GM12873 (cell line): ENCODE measurements around the gene ELL.

Experiments used
- CTCF ChIP-seq: IDR thresholded peaks from 2 replicates; pipeline ENCODE4 v1.5.1; 2012; ENCODE audit warnings: low read depth, mild to moderate bottlenecking, moderate library complexity, low read length, control low read depth; ENCODE audit not compliant: insufficient read depth; ENCODE audit errors: missing control alignments

Gene ELL

GRCh38 chr19:18406749-18407148 is 115.1 kb downstream of the ELL start:
- no peak for TF ChIP-seq CTCF

GRCh38 chr19:18401580-18402112 is 120.2 kb downstream of the ELL start:
- peak; percentile 49 for TF ChIP-seq CTCF

- no peak for TF ChIP-seq CTCF
Observed at GRCh38 chr19:18399008-18399407, 122.9 kb downstream of the ELL start.

GRCh38 chr19:18397242-18398202 is 124.3 kb downstream of the ELL start, which contains the start of gene LRRC25:
TSS of gene LRRC25 (minus strand) at chr19:18397622. CDS start at chr19:18396963, 659 bp downstream.
- no peak for TF ChIP-seq CTCF

GRCh38 chr19:18396471-18397241 is 125.2 kb downstream of the ELL start:
- TF ChIP-seq CTCF, result no peak

GRCh38 chr19:18393836-18394235 is 128.0 kb downstream of the ELL start:
- TF ChIP-seq CTCF, result no peak

- TF ChIP-seq CTCF, result no peak
Observed at GRCh38 chr19:18392926-18393325, 128.9 kb downstream of the ELL start.
